IMR-90 (cell line): ENCODE data around the gene SMC1B. TPM values are rescaled to one million over a fixed set of nuclear protein-coding genes. Genes with fewer than 3 reads are reported as not detected.

Source experiments
- ATAC-seq: fragments of 200-7000 bp; cut with Tn5 transposase; 2 replicates; pipeline ENCODE4 v1.9.1; 2020; ENCODE audit warnings: low read depth, mild to moderate bottlenecking, moderate library complexity
- BruUV-seq: library from RNA; stranded (reverse); fragments of 400-500 nt; replicated peaks from 2 replicates; lab custom pipeline; 2021; lab: Mats Ljungman, UMichigan
- CTCF ChIA-PET: fragments of 300-600 bp; formaldehyde crosslinking; extraction: SDS; loops from one replicate; lab custom pipeline; 2021; ENCODE audit warnings: antibody characterized with exemption; lab: Yijun Ruan, JAX
- POLR2A ChIA-PET: fragments of 300-600 bp; sonication (Branson Sonifier 250); formaldehyde crosslinking; loops from one replicate; lab custom pipeline; 2022; ENCODE audit warnings: antibody characterized with exemption; ENCODE audit not compliant: unreplicated experiment; lab: Charles Lee
- DNase-seq: peaks from one replicate; pipeline ENCODE4 v3.0.0; 2013
- H2AFZ ChIP-seq: replicated peaks from 2 replicates; pipeline ENCODE3; 2013; ENCODE audit warnings: low read length, mild to moderate bottlenecking; ENCODE audit not compliant: poor library complexity
- H2AK5ac ChIP-seq: 2 replicates; pipeline ENCODE4 v1.6.1; 2013; ENCODE audit warnings: low read depth, low read length, inconsistent platforms
- H2AK9ac ChIP-seq: replicated peaks from 2 replicates; pipeline ENCODE3; 2013; ENCODE audit warnings: mild to moderate bottlenecking, low read depth, low read length, moderate library complexity; ENCODE audit not compliant: poor library complexity
- H2BK120ac ChIP-seq: 2 replicates; pipeline ENCODE4 v1.6.1; 2013; ENCODE audit warnings: low read depth, low read length, inconsistent platforms
- H2BK15ac ChIP-seq: 3 replicates; pipeline ENCODE4 v1.6.1; 2013; ENCODE audit warnings: low read depth, low read length, inconsistent platforms
- H2BK20ac ChIP-seq: 2 replicates; pipeline ENCODE4 v1.6.1; 2013; ENCODE audit warnings: low read depth, mild to moderate bottlenecking, inconsistent platforms, low read length, moderate library complexity
- H2BK5ac ChIP-seq: 2 replicates; pipeline ENCODE4 v1.6.1; 2013; ENCODE audit warnings: mild to moderate bottlenecking, low read depth, low read length, inconsistent platforms; ENCODE audit not compliant: poor library complexity, severe bottlenecking
- H3K14ac ChIP-seq: replicated peaks from 2 replicates; pipeline ENCODE4 v1.6.1; 2013; ENCODE audit warnings: low read depth, low read length, inconsistent platforms
- H3K18ac ChIP-seq: 2 replicates; pipeline ENCODE4 v1.6.1; 2013; ENCODE audit warnings: low read depth, low read length, control low read depth
- H3K23ac ChIP-seq: 2 replicates; pipeline ENCODE4 v1.6.1; 2013; ENCODE audit warnings: low read depth, low read length, inconsistent platforms
- H3K27ac ChIP-seq: 2 replicates; pipeline ENCODE4 v1.5.1; 2013; ENCODE audit warnings: mild to moderate bottlenecking, control low read depth, low read length; ENCODE audit not compliant: insufficient read depth
- H3K27me3 ChIP-seq: 2 replicates; pipeline ENCODE4 v1.6.1; 2013; ENCODE audit warnings: low read length; ENCODE audit not compliant: control insufficient read depth, insufficient read depth
- H3K36me3 ChIP-seq: 2 replicates; pipeline ENCODE4 v1.6.1; 2013; ENCODE audit warnings: low read length, mixed read lengths; ENCODE audit not compliant: control insufficient read depth, insufficient read depth
- H3K4ac ChIP-seq: 2 replicates; pipeline ENCODE4 v1.6.1; 2013; ENCODE audit warnings: low read depth, low read length, inconsistent platforms
- H3K4me1 ChIP-seq: 2 replicates; pipeline ENCODE4 v1.6.1; 2013; ENCODE audit warnings: low read length, mixed read lengths; ENCODE audit not compliant: control insufficient read depth, insufficient read depth
- H3K4me2 ChIP-seq: 2 replicates; pipeline ENCODE4 v1.6.1; 2013; ENCODE audit warnings: low read depth, mild to moderate bottlenecking, control low read depth, low read length, moderate library complexity
- H3K4me3 ChIP-seq: 2 replicates; pipeline ENCODE4 v1.5.1; 2013; ENCODE audit warnings: low read depth, mild to moderate bottlenecking, control low read depth, low read length, moderate library complexity; ENCODE audit not compliant: insufficient read depth
- H3K56ac ChIP-seq: 2 replicates; pipeline ENCODE4 v1.6.1; 2013; ENCODE audit warnings: low read length, inconsistent platforms; ENCODE audit not compliant: insufficient read depth; ENCODE audit errors: extremely low read depth
- H3K79me1 ChIP-seq, 2 experiments: 2 replicates each; pipeline ENCODE4 v1.6.1; 2013; ENCODE audit warnings: low read length in 2 of 2, inconsistent platforms in 1 of 2, low read depth in 1 of 2
- H3K9ac ChIP-seq: 2 replicates; pipeline ENCODE4 v1.6.1; 2013; ENCODE audit warnings: low read depth, low read length, control low read depth
- H3K9me1 ChIP-seq: 2 replicates; pipeline ENCODE4 v1.6.1; 2013; ENCODE audit warnings: low read length, inconsistent platforms; ENCODE audit not compliant: insufficient read depth
- H3K9me3 ChIP-seq: 2 replicates; pipeline ENCODE4 v1.6.1; 2013; ENCODE audit warnings: low read length; ENCODE audit not compliant: control insufficient read depth, insufficient read depth
- H4K20me1 ChIP-seq: 2 replicates; pipeline ENCODE4 v1.6.1; 2013; ENCODE audit warnings: low read length, inconsistent platforms; ENCODE audit not compliant: insufficient read depth
- H4K5ac ChIP-seq: 2 replicates; pipeline ENCODE4 v1.6.1; 2013; ENCODE audit warnings: mild to moderate bottlenecking, low read depth, low read length, control low read depth
- H4K8ac ChIP-seq, 2 experiments: 2 replicates each; pipeline ENCODE4 v1.6.1; 2013; ENCODE audit warnings: low read depth in 2 of 2, low read length in 2 of 2, control low read depth in 1 of 2, inconsistent platforms in 1 of 2
- H4K91ac ChIP-seq: 2 replicates; pipeline ENCODE4 v1.6.1; 2013; ENCODE audit warnings: low read depth, low read length, inconsistent platforms; ENCODE audit not compliant: insufficient read depth
- BHLHE40 ChIP-seq: fragments of 150-350 bp; IDR thresholded peaks from 2 replicates; pipeline ENCODE4 v1.6.1; 2016; ENCODE audit warnings: mild to moderate bottlenecking, low read depth, low read length
- CEBPB ChIP-seq: IDR thresholded peaks from 2 replicates; pipeline ENCODE4 v1.6.1; 2012; ENCODE audit warnings: low read depth, low read length, improper control_type of control experiment
- CHD1 ChIP-seq: IDR thresholded peaks from 2 replicates; pipeline ENCODE4 v1.6.1; 2012; ENCODE audit warnings: low read depth, low read length, improper control_type of control experiment
- MAZ ChIP-seq: IDR thresholded peaks from 2 replicates; pipeline ENCODE4 v1.6.1; 2012; ENCODE audit warnings: low read depth, mild to moderate bottlenecking, low read length, improper control_type of control experiment, moderate library complexity, borderline replicate concordance
- MXI1 ChIP-seq: IDR thresholded peaks from 2 replicates; pipeline ENCODE4 v1.6.1; 2012; ENCODE audit warnings: low read depth, mild to moderate bottlenecking, low read length, moderate library complexity, borderline replicate concordance
- RCOR1 ChIP-seq: IDR thresholded peaks from 2 replicates; pipeline ENCODE4 v1.6.1; 2012; ENCODE audit warnings: mild to moderate bottlenecking, low read length, improper control_type of control experiment; ENCODE audit not compliant: insufficient replicate concordance
- RFX5 ChIP-seq: IDR thresholded peaks from 2 replicates; pipeline ENCODE4 v1.8.0; 2012; ENCODE audit warnings: low read depth, mild to moderate bottlenecking, low read length, moderate library complexity
- whole genome bisulfite sequencing, 2 experiments: methylation state at CpG; one replicate each; pipeline versions ENCODE4 v1.1.5 to v1.1.7; 2013; ENCODE audit warnings: missing lambda C conversion rate in 2 of 2; ENCODE audit not compliant: insufficient read length in 1 of 2; ENCODE audit errors: extremely low coverage in 2 of 2; 5-methylcytosine and 5-hydroxymethylcytosine counted together
- dilution Hi-C: fragments of 300-500 bp; cut with HindIII; formaldehyde crosslinking; loops from one replicate; pipeline ENCODE4 v1.14.3; 2018; ENCODE audit warnings: low sequenced_read_pairs; ENCODE audit not compliant: unreplicated experiment
- in situ Hi-C: fragments of 300-500 bp; cut with MboI; formaldehyde crosslinking; loops from 3 replicates; pipeline ENCODE4 v1.14.3; 2019; ENCODE audit warnings: low sequenced_read_pairs, inconsistent platforms, mixed read lengths
- intact Hi-C: fragments of 100-400 bp; cut with micrococcal nuclease; formaldehyde crosslinking; loops from 2 replicates; pipeline ENCODE4 v1.10.0; 2022
- polyA plus RNA-seq, 3 experiments: library from polyadenylated mRNA; depleted of rRNA; stranded (reverse); fragments of >200 nt; gene quantifications; 2 replicates each; pipeline ENCODE4 v1.2.3, GENCODE V29; 2012; ENCODE audit warnings: low replicate concordance in 1 of 3
- total RNA-seq: library from RNA; depleted of rRNA; stranded (reverse); fragments of >200 nt; gene quantifications from 2 replicates; pipeline ENCODE4 v1.2.3, GENCODE V29; 2012
- TF ChIP-seq, protein P1 (sequence below): fragments of 150-350 bp; IDR thresholded peaks from 2 replicates; pipeline ENCODE4 v1.6.1; 2017; ENCODE audit warnings: mild to moderate bottlenecking, antibody characterized with exemption, low read length, low read depth

Gene SMC1B
- total and polyA plus RNA-seq, 2 of the 4 experiments (the other 2 are of a cell fraction): not detected

DNA sequence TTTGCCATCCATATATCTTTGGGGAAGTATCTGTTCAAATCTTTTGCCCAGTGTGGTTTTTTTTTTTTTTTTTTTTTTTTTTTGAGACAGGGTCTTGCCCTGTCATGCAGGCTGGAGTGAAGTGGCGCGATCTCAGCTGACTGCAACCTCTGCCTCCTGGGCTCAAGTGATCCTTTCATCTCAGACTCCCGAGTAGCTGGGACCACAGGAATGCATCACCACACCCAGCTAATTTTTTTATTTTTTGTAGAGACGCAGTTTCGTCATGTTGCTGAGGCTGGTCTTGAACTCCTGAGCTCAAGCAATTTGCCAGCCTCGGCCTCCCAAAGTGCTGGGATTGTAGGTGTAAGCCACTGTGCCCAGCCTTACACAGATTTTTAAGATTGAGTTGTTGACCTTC is 108.4 kb downstream of the SMC1B start:
- Histone ChIP-seq H3K56ac (no peak overlapping the region), H2BK120ac (no peak overlapping the region), H3K14ac (no peak overlapping the region), H3K4ac (no peak overlapping the region), H3K4me3 (no peak overlapping the region), H2AK5ac (no peak overlapping the region), H3K4me1 (peaks cover 7% of the 10 kb centered on the region), H3K18ac (no peak overlapping the region), H3K27ac (no peak overlapping the region), H3K9me1 (0 out of 2 replicates have a peak, but pooled peaks cover 6% of the 10 kb centered on the region), H4K5ac (no peak overlapping the region), H3K23ac (no peak overlapping the region), H2BK15ac (no peak overlapping the region), H4K91ac (no peak overlapping the region), H2AFZ (no peak overlapping the region), H2BK5ac (no peak overlapping the region), H3K9me3 (no peaks in the 10 kb centered on the region), H3K4me2 (no peak overlapping the region), H3K9ac (no peak overlapping the region), H3K36me3 (no peaks in the 10 kb centered on the region), H2AK9ac (no peak overlapping the region), H4K8ac (no peak overlapping the region), H2BK20ac (no peak overlapping the region), H3K79me1 (peaks cover 0 to 5% of the 10 kb centered on the region in 2 experiments; a peak in 1 of 4 replicates), H3K27me3 (no peaks in the 10 kb centered on the region), H4K20me1 (no peaks in the 10 kb centered on the region)
- in situ Hi-C loops (no loop called here), dilution Hi-C loops (no loop called here), intact Hi-C loops (no loop called here)
- no TSS peak for BruUV-seq
- no CpG with 5 or more reads among the region's 6 CpGs for WGBS, 2 experiments
- CTCF ChIA-PET: no interaction called here
- no peak for DNase-seq
- POLR2A ChIA-PET: no interaction called here
- TF ChIP-seq MXI1: no peak
- TF ChIP-seq MAZ: no peak
- TF ChIP-seq CEBPB: no peak
- TF ChIP-seq RFX5: no peak
- no peak for TF ChIP-seq CHD1
- TF ChIP-seq, protein P1, sequence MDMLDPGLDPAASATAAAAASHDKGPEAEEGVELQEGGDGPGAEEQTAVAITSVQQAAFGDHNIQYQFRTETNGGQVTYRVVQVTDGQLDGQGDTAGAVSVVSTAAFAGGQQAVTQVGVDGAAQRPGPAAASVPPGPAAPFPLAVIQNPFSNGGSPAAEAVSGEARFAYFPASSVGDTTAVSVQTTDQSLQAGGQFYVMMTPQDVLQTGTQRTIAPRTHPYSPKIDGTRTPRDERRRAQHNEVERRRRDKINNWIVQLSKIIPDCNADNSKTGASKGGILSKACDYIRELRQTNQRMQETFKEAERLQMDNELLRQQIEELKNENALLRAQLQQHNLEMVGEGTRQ: no peak
- no peak for TF ChIP-seq RCOR1
- no peak for TF ChIP-seq BHLHE40
- no peak for ATAC-seq
